Thoracic aorta (tissue), 2 donors: ENCODE data around the gene TYW1. TPM values are rescaled to one million over a fixed set of nuclear protein-coding genes. Genes with fewer than 3 reads are reported as not detected.
"Not testable (repeated sequence)": the region's sequence is repeated elsewhere in the genome, so short reads cannot be mapped to it uniquely, and the experiment has no call there.

Experiments
- ATAC-seq: fragments of 150-250 bp; one replicate; pipeline ENCODE4 v1.8.0; 2017; ENCODE audit warnings: low read depth; ENCODE audit not compliant: insufficient number of reproducible peaks, low FRiP score
- DNase-seq: peaks from one replicate; pipeline ENCODE4 v3.0.0-alpha.2; 2020; ENCODE audit warnings: low spot score
- H3K27ac ChIP-seq, 2 donors: fragments of 200-600 bp; sonication (generic); 1 replicate in 1 of 2; 2 replicates in 1 of 2; pipeline ENCODE4 v1.5.1; 2016; ENCODE audit warnings: mild to moderate bottlenecking in 2 of 2, moderate library complexity in 2 of 2
- H3K27me3 ChIP-seq: fragments of 200-600 bp; sonication (generic); replicated peaks from 2 replicates; pipeline ENCODE4 v1.6.0; 2016; ENCODE audit warnings: mild to moderate bottlenecking; ENCODE audit not compliant: insufficient read depth
- H3K36me3 ChIP-seq: fragments of 200-600 bp; sonication (generic); one replicate; pipeline ENCODE4 v1.5.1; 2016
- H3K4me1 ChIP-seq, 2 donors: fragments of 200-600 bp; sonication (generic); 1 replicate in 1 of 2; 2 replicates in 1 of 2; pipeline versions ENCODE4 v1.5.1 to v1.6.0; 2016; ENCODE audit warnings: low read depth in 2 of 2, mild to moderate bottlenecking in 1 of 2; ENCODE audit not compliant: control insufficient read depth in 1 of 2
- H3K4me3 ChIP-seq: fragments of 200-600 bp; sonication (generic); 2 replicates; pipeline ENCODE4 v1.5.1; 2016; ENCODE audit warnings: mild to moderate bottlenecking
- H3K9me3 ChIP-seq: fragments of 200-600 bp; sonication (generic); 2 replicates; pipeline ENCODE4 v1.5.1; 2016
- CTCF ChIP-seq: fragments of 200-600 bp; sonication (generic); IDR thresholded peaks from one replicate; pipeline ENCODE4 v1.5.1; 2019; ENCODE audit warnings: antibody characterized with exemption
- total RNA-seq, 2 donors: library from RNA; depleted of rRNA; stranded (reverse); fragments of >200 nt; gene quantifications; one replicate each; pipeline versions ENCODE4 v1.1.0 to v1.2.3, GENCODE V29; 2016

TYW1 gene
- total RNA-seq, 2 donors from 2014 or later: 64.3 to 91.0 TPM

GRCh38 chr7:66994051-66994450 is 2.6 kb upstream of the TYW1 start:
- peaks cover 33% of the 10 kb centered on the region for H3K36me3 ChIP-seq
- H3K9me3 ChIP-seq, DNase-seq, ATAC-seq, H3K27me3 ChIP-seq: not testable (repeated sequence)
- peak overlapping the region; percentile 92 for H3K4me3 ChIP-seq
- H3K27ac ChIP-seq: peak overlapping the region; percentile 100
- H3K4me1 ChIP-seq: peaks cover 10 to 26% of the 10 kb centered on the region in 2 donors

DNA sequence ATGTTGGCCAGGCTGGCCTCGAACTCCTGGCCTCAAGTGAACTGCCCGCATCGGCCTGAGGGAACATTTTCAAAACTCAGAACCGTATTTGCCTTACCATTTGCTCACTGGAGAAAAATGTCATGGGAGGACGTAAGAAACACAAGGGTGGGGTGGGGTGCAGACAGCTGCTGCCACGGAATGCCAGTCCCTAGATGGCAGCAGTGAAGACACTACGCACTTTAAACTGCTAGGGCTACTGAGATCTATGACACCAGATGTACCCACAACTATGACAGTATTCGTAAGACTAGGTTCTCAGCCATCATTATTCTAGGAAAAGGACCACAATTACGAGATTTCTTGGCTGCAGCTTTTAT is 2.0 kb upstream of the TYW1 start:
- peaks cover 10 to 26% of the 10 kb centered on the region in 2 donors for H3K4me1 ChIP-seq
- H3K36me3 ChIP-seq: peaks cover 36% of the 10 kb centered on the region
- DNase-seq (peak; percentile 19), ATAC-seq (peak; percentile 89)
- H3K27me3 ChIP-seq, H3K9me3 ChIP-seq: not testable (repeated sequence)
- H3K27ac ChIP-seq: peak overlapping the region; percentile 100
- peak overlapping the region; percentile 92 for H3K4me3 ChIP-seq

GRCh38 chr7:66995050-66995776 is 1.4 kb upstream of the TYW1 start, which contains the start of gene SBDS:
Gene SBDS, minus strand, starts transcription at chr7:66995586. Its CDS starts 169 bp downstream, at chr7:66995417.
- H3K4me1 ChIP-seq: peaks cover 10 to 26% of the 10 kb centered on the region in 2 donors
- not testable (repeated sequence) for H3K9me3 ChIP-seq, H3K27me3 ChIP-seq
- peak within 1 kb of the TSS; percentile 100 for H3K27ac ChIP-seq
- peak within 1 kb of the TSS; percentile 92 for H3K4me3 ChIP-seq
- H3K36me3 ChIP-seq: peaks cover 34% of the 10 kb centered on the region
- DNase-seq (peak; percentile 84), ATAC-seq (peak; percentile 80)

- not testable (repeated sequence) for H3K27ac ChIP-seq, H3K36me3 ChIP-seq, ATAC-seq, H3K9me3 ChIP-seq, H3K4me3 ChIP-seq, H3K4me1 ChIP-seq, DNase-seq, H3K27me3 ChIP-seq
- TF ChIP-seq CTCF: peak; percentile 33
Measured at GRCh38 chr7:67000601-67001258, 4.1 kb downstream of the TYW1 start.

DNA sequence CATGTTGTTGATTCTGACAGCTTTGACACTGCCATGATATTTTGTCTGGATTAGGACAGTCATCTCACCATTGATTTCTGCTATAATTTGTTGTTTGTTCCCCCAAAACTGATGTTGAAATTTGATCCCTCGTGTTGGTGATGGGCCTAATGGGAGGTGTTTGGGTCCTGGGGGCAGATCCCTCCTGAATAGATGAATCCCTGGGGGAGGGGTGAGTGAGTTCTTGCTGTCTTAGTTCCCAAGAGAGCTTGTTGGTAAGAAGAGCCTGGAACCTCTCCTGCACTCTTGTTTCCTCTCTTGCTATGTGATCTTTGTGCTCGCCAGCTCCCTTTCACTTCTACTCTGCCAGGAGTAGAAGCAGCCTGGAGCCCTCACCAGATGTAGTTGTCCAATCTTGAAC is 7.5 kb downstream of the TYW1 start:
- H3K4me1 ChIP-seq, H3K9me3 ChIP-seq, H3K36me3 ChIP-seq, H3K27me3 ChIP-seq, ATAC-seq, H3K4me3 ChIP-seq, DNase-seq, H3K27ac ChIP-seq: not testable (repeated sequence)

- H3K4me3 ChIP-seq: no peak overlapping the region
- DNase-seq (no peak), ATAC-seq (no peak)
- TF ChIP-seq CTCF: no peak
- H3K9me3 ChIP-seq: no peaks in the 10 kb centered on the region
- no peaks in the 10 kb centered on the region for H3K27me3 ChIP-seq
- H3K4me1 ChIP-seq: no peaks in the 10 kb centered on the region
- peaks cover 13% of the 10 kb centered on the region for H3K36me3 ChIP-seq
- no peak overlapping the region for H3K27ac ChIP-seq
Measured at GRCh38 chr7:67006965-67007364, 10.3 kb downstream of the TYW1 start.

- DNase-seq: no peak
- Histone ChIP-seq H3K9me3 (no peaks in the 10 kb centered on the region), H3K27ac (no peak overlapping the region), H3K27me3 (no peaks in the 10 kb centered on the region), H3K36me3 (peaks cover 16% of the 10 kb centered on the region), H3K4me3 (no peak overlapping the region), H3K4me1 (no peaks in the 10 kb centered on the region)
- ATAC-seq: no peak
- no peak for TF ChIP-seq CTCF
Measured at GRCh38 chr7:67008260-67008659, 11.6 kb downstream of the TYW1 start.

DNA sequence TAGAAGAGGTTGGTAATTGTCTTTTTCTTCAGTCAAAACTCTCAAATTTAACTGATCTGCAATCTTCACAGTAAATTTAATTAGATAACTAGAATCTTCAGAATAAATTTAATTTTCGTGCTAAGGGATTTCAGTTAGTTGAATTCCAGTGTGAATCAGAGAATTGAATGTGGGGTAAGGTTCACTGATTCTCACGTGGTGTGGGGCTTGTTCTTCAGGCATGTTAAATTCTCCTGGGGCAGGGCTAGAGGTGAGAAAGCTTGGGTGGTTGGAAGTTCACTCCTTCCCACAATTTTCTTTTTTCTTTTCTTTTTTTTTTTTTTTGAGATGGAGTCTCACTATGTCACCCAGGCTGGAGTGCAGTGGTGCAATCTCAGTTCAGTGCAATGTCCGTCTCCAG is 13.0 kb downstream of the TYW1 start:
- not testable (repeated sequence) for ATAC-seq, H3K4me1 ChIP-seq, H3K27ac ChIP-seq, H3K27me3 ChIP-seq, H3K4me3 ChIP-seq, DNase-seq, H3K9me3 ChIP-seq
- H3K36me3 ChIP-seq: peaks cover 16% of the 10 kb centered on the region

DNA sequence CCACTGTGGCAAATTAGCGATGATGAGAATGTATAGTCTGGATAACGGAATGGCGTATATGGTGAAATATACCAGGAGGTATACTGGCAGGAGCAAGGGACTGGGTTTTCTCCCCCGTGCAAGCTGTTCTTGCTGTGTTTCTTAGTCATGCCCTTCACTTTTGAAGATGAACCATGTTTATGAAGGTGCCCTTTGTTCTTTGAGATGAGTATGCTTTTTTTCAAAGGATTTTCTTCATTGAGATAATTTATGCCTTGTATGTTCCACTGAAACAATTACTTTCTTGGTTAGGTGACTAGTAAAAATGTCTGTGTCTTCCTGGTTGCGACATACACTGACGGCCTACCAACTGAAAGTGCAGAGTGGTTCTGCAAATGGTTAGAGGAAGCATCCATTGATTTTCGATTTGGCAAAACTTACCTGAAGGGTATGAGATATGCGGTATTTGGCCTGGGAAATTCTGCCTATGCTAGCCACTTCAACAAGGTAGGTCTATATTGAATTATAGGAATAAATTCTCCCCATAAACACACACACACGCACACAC is 17.5 kb downstream of the TYW1 start:
- not testable (repeated sequence) for H3K27me3 ChIP-seq, ATAC-seq, H3K9me3 ChIP-seq, H3K4me1 ChIP-seq, H3K27ac ChIP-seq, DNase-seq, H3K4me3 ChIP-seq
- peaks cover 25% of the 10 kb centered on the region for H3K36me3 ChIP-seq
